Activated CD8-positive, alpha-beta memory T cell treated with anti-CD3 and anti-CD28 coated beads, Interleukin-2, amount 50 U/mL, for 24 hours (primary cell): ENCODE measurements around the gene EID2B.

Experiments used
- DNase-seq: peaks from one replicate; pipeline ENCODE4 v3.0.0-alpha.2; 2020; ENCODE audit errors: extremely low read depth

The EID2B gene

GRCh38 chr19:39499932-39500331, 32.7 kb downstream of the EID2B start:
- no peak for DNase-seq

DNA sequence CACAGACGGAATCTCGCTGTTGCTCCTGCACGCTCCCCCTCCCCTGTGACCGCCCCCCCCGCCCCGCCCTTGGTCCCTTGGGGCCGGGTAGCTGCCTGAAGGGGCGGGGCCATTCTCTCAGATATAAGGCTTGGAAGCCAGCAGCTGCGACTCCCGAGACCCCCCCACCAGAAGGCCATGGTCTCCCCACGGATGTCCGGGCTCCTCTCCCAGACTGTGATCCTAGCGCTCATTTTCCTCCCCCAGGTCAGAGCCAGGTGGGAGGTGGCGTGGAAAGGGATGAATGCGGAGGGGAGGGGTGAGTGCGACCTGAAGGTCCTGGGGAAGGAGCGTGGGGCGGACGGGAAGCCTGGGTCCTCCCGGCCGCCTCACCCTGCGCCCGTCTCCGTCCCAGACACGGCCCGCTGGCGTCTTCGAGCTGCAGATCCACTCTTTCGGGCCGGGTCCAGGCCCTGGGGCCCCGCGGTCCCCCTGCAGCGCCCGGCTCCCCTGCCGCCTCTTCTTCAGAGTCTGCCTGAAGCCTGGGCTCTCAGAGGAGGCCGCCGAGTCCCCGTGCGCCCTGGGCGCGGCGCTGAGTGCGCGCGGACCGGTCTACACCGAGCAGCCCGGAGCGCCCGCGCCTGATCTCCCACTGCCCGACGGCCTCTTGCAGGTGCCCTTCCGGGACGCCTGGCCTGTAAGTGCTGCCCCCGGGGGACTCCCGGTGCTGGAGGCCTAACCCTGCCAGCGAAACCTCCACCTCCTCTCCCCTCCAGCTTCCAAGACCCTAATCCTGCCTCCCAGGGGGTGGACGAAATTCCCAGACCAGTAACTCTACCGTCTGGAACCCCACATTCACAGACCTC, 33.6 kb downstream of the EID2B start, which contains the start of gene DLL3:
Gene DLL3, plus strand, starts transcription at position 150 of the 845 bp plus-strand sequence. Its CDS starts 28 bp downstream, at position 178.
- DNase-seq, result no peak

- no peak for DNase-seq
Observed at GRCh38 chr19:39497996-39498797, 34.5 kb downstream of the EID2B start.

DNA sequence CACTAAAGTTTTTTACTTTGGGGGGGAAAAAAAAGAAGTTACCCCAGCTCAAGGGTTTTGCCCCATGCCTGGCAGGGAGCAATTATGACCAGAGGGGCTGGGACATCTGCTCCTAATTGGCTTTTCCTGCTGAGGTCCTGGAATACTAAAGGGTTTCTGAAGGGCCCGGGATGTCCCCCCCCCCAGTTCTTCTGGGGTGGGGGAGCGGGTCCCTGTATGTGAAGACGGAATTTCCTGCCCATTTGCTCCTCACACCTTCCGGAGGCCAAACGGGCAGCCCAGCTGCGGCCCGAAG, 35.0 kb downstream of the EID2B start:
- DNase-seq, result no peak

DNA sequence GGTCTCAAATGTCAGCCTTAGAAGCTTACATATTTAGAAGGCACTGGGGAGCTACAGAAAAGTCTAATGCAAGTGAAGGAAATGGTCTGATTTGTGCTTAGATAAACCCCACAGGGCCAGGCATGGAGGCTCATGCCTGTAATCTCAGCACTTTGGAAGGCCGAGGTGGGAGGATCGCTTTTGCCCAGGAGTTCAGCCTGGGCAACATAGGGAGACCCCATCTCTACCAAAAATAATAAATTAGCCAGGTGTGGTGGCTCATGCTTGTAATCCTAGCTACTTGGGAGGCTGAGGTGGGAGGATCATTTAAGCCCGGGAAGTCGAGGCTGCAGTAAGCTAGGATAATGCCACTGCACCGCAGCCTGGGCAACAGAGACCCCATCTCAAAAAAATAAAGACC, 36.6 kb downstream of the EID2B start:
- no peak for DNase-seq

GRCh38 chr19:39494661-39495060, 38.0 kb downstream of the EID2B start:
- no peak for DNase-seq

DNA sequence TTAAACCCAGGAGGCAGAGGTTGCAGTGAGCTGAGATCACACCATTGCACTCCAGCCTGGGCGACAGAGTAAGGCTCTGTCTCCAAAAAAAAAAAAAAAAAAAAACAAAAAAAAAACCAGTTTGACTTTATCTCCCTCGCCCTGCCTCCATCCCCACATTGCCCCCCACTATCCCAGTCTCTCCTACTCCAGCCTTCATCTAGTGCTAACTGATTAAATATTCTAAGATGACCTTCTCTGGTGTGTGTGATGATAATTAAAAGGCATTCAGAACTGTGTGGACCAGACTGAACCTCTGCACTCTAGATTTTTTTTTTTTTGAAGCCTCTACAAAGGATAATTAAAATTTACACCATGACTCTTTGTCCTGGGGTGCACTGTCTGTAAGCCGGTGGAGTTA, 39.9 kb downstream of the EID2B start:
- DNase-seq, result no peak

- DNase-seq, result no peak
Observed at GRCh38 chr19:39492225-39492624, 40.4 kb downstream of the EID2B start.

- no peak for DNase-seq
Observed at GRCh38 chr19:39489756-39490155, 42.9 kb downstream of the EID2B start.

GRCh38 chr19:39483141-39483540, 49.5 kb downstream of the EID2B start:
- no peak for DNase-seq

DNA sequence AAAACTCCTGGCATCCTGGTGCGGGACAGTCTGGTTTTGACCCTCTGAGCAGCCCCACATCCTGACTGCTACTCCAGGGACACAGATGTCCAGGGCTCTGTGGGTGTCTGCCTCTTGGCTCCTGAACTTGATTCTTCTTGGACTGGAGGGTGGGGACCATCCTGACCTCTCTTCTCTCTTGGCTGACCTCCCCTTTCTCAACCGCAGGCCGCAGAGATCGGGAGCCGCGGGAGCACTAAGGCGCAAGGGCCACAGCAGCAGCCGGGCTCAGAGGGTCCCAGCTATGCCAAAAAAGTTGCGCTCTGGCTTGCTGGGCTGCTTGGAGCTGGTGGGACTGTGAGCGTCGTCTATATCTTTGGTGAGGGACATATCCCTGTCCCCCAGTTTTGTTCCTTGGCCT, 51.0 kb downstream of the EID2B start:
- DNase-seq, result no peak

- no peak for DNase-seq
Observed at GRCh38 chr19:39481229-39481545, 51.5 kb downstream of the EID2B start.
